HL-60 (cell line): ENCODE measurements around the gene DRC3.

Experiments used
- GABPA ChIP-seq: IDR thresholded peaks from 2 replicates; pipeline ENCODE4 v1.6.1; 2012; ENCODE audit warnings: low read depth
- POLR2AphosphoS5 ChIP-seq: IDR thresholded peaks from 2 replicates; pipeline ENCODE4 v1.6.1; 2012; ENCODE audit warnings: low read depth
- TF ChIP-seq, protein P1 (sequence below): IDR thresholded peaks from one replicate; pipeline ENCODE4 v1.5.1; 2011; ENCODE audit warnings: low read length, control low read depth, inconsistent platforms; ENCODE audit not compliant: insufficient read depth

DNA sequence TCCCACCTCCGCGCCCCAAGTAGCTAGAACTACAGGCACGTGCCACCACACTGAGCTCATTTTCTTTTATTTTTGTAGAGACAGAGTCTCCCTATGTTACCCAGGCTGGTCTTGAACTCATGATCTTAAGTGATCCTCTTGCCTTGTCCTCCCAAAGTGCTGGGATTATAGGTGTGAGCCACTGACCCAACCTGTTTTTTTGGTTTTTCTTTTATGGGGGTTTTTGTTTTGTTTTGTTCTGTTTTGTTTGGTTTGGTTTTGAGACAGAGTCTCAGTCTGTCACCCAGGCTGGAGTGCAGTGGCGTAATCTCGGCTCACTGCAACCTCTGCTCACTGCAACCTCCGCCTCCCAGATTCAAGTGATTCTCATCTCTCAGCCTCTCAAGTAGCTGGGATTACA is 82.9 kb downstream of the DRC3 start:
- TF ChIP-seq, protein P1, sequence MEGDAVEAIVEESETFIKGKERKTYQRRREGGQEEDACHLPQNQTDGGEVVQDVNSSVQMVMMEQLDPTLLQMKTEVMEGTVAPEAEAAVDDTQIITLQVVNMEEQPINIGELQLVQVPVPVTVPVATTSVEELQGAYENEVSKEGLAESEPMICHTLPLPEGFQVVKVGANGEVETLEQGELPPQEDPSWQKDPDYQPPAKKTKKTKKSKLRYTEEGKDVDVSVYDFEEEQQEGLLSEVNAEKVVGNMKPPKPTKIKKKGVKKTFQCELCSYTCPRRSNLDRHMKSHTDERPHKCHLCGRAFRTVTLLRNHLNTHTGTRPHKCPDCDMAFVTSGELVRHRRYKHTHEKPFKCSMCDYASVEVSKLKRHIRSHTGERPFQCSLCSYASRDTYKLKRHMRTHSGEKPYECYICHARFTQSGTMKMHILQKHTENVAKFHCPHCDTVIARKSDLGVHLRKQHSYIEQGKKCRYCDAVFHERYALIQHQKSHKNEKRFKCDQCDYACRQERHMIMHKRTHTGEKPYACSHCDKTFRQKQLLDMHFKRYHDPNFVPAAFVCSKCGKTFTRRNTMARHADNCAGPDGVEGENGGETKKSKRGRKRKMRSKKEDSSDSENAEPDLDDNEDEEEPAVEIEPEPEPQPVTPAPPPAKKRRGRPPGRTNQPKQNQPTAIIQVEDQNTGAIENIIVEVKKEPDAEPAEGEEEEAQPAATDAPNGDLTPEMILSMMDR = no peak
- TF ChIP-seq POLR2AphosphoS5 = no peak
- no peak for TF ChIP-seq GABPA
